SK-N-SH treated with all-trans-retinoic acid at 6 μM for 48 hours (cell line): ENCODE measurements around the gene DGCR2.

Experiments used
- ARNTL ChIP-seq: fragments of 450-650 bp; formaldehyde crosslinking; IDR thresholded peaks from 2 replicates; pipeline ENCODE4 v1.5.0; 2020; ENCODE audit warnings: low read depth, mild to moderate bottlenecking, moderate library complexity, borderline replicate concordance
- BACH2 ChIP-seq: fragments of 250-450 bp; sonication (Bioruptor Pico); IDR thresholded peaks from 2 replicates; pipeline ENCODE4 v1.9.0; 2021; ENCODE audit warnings: mild to moderate bottlenecking, borderline replicate concordance
- GLIS3 ChIP-seq: fragments of 250-450 bp; sonication (Bioruptor Pico); IDR thresholded peaks from 2 replicates; pipeline ENCODE4 v1.5.0; 2020; ENCODE audit warnings: mild to moderate bottlenecking, moderate library complexity
- OSR1 ChIP-seq: fragments of 250-450 bp; sonication (Bioruptor Pico); IDR thresholded peaks from 2 replicates; pipeline ENCODE4 v1.8.0; 2022; ENCODE audit warnings: moderate library complexity, mild to moderate bottlenecking, inconsistent platforms
- RARB ChIP-seq: fragments of 250-450 bp; sonication (Bioruptor Pico); IDR thresholded peaks from 2 replicates; pipeline ENCODE4 v1.8.0; 2021; ENCODE audit warnings: mild to moderate bottlenecking, moderate library complexity
- TOX ChIP-seq: fragments of 250-450 bp; sonication (Bioruptor Pico); IDR thresholded peaks from 2 replicates; pipeline ENCODE4 v1.8.0; 2021; ENCODE audit warnings: mild to moderate bottlenecking, moderate library complexity, borderline replicate concordance
- ZFP30 ChIP-seq: fragments of 450-650 bp; formaldehyde crosslinking; IDR thresholded peaks from 2 replicates; pipeline ENCODE4 v1.5.0; 2022; ENCODE audit warnings: mild to moderate bottlenecking, moderate library complexity
- ZNF565 ChIP-seq: fragments of 450-650 bp; formaldehyde crosslinking; conservative IDR thresholded peaks from 2 replicates; pipeline ENCODE4 v1.5.0; 2020; ENCODE audit warnings: low read depth, mild to moderate bottlenecking, moderate library complexity
- ZNF8 ChIP-seq: fragments of 450-650 bp; formaldehyde crosslinking; IDR thresholded peaks from 2 replicates; pipeline ENCODE4 v1.5.0; 2020; ENCODE audit warnings: mild to moderate bottlenecking, moderate library complexity
- TF ChIP-seq, protein P1 (sequence below): fragments of 250-450 bp; sonication (Bioruptor Pico); IDR thresholded peaks from 2 replicates; pipeline ENCODE4 v1.8.0; 2020; ENCODE audit warnings: mild to moderate bottlenecking, moderate library complexity, borderline replicate concordance
- TF ChIP-seq, protein P2 (sequence below): fragments of 250-450 bp; sonication (Bioruptor Pico); IDR thresholded peaks from 2 replicates; pipeline ENCODE4 v1.5.1; 2020; ENCODE audit warnings: low read depth, mild to moderate bottlenecking, moderate library complexity
- TF ChIP-seq, protein P3 (sequence below): fragments of 250-450 bp; sonication (Bioruptor Pico); IDR thresholded peaks from 2 replicates; pipeline ENCODE4 v1.8.0; 2021; ENCODE audit warnings: low read depth, mild to moderate bottlenecking, moderate library complexity, borderline replicate concordance
- TF ChIP-seq, protein P4 (sequence below): fragments of 250-450 bp; sonication (Bioruptor Pico); IDR thresholded peaks from 2 replicates; pipeline ENCODE4 v1.5.1; 2021; ENCODE audit warnings: mild to moderate bottlenecking, moderate library complexity

DNA sequence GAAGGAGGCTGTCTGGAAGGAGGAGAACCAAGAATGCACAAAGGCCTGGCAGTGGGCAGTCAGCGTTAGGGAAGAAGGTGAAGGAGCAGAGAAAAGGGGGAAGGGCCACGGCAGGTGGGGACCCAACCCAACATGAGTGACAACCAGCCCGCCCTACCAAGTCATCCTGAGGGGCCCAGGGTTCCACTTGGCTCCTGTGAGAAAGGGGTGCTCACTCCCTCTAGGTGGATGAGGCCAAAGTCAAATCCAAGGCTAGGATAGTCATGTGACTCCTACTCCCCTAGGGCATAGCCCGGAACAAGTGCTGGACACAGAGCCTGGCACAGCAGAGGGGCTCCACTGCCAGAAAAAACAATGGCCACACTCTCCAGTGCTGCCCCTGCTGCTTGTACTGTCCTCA lies 2.2 kb upstream of the DGCR2 start:
- TF ChIP-seq BACH2 (no peak), TOX (CRISPR knock-in tag) (no peak), ZNF8 (CRISPR knock-in tag) (no peak), RARB (no peak), ARNTL (CRISPR knock-in tag) (no peak), ZNF565 (CRISPR knock-in tag) (no peak), ZFP30 (CRISPR knock-in tag) (no peak), OSR1 (CRISPR knock-in tag) (no peak), GLIS3 (CRISPR knock-in tag) (no peak)
- TF ChIP-seq, protein P1, sequence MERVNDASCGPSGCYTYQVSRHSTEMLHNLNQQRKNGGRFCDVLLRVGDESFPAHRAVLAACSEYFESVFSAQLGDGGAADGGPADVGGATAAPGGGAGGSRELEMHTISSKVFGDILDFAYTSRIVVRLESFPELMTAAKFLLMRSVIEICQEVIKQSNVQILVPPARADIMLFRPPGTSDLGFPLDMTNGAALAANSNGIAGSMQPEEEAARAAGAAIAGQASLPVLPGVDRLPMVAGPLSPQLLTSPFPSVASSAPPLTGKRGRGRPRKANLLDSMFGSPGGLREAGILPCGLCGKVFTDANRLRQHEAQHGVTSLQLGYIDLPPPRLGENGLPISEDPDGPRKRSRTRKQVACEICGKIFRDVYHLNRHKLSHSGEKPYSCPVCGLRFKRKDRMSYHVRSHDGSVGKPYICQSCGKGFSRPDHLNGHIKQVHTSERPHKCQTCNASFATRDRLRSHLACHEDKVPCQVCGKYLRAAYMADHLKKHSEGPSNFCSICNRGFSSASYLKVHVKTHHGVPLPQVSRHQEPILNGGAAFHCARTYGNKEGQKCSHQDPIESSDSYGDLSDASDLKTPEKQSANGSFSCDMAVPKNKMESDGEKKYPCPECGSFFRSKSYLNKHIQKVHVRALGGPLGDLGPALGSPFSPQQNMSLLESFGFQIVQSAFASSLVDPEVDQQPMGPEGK, result no peak
- TF ChIP-seq, protein P2, sequence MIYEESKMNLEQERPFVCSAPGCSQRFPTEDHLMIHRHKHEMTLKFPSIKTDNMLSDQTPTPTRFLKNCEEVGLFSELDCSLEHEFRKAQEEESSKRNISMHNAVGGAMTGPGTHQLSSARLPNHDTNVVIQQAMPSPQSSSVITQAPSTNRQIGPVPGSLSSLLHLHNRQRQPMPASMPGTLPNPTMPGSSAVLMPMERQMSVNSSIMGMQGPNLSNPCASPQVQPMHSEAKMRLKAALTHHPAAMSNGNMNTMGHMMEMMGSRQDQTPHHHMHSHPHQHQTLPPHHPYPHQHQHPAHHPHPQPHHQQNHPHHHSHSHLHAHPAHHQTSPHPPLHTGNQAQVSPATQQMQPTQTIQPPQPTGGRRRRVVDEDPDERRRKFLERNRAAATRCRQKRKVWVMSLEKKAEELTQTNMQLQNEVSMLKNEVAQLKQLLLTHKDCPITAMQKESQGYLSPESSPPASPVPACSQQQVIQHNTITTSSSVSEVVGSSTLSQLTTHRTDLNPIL (CRISPR knock-in tag), result no peak
- TF ChIP-seq, protein P3, sequence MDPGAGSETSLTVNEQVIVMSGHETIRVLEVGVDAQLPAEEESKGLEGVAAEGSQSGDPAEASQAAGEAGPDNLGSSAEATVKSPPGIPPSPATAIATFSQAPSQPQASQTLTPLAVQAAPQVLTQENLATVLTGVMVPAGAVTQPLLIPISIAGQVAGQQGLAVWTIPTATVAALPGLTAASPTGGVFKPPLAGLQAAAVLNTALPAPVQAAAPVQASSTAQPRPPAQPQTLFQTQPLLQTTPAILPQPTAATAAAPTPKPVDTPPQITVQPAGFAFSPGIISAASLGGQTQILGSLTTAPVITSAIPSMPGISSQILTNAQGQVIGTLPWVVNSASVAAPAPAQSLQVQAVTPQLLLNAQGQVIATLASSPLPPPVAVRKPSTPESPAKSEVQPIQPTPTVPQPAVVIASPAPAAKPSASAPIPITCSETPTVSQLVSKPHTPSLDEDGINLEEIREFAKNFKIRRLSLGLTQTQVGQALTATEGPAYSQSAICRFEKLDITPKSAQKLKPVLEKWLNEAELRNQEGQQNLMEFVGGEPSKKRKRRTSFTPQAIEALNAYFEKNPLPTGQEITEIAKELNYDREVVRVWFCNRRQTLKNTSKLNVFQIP (CRISPR knock-in tag), result no peak
- TF ChIP-seq, protein P4, sequence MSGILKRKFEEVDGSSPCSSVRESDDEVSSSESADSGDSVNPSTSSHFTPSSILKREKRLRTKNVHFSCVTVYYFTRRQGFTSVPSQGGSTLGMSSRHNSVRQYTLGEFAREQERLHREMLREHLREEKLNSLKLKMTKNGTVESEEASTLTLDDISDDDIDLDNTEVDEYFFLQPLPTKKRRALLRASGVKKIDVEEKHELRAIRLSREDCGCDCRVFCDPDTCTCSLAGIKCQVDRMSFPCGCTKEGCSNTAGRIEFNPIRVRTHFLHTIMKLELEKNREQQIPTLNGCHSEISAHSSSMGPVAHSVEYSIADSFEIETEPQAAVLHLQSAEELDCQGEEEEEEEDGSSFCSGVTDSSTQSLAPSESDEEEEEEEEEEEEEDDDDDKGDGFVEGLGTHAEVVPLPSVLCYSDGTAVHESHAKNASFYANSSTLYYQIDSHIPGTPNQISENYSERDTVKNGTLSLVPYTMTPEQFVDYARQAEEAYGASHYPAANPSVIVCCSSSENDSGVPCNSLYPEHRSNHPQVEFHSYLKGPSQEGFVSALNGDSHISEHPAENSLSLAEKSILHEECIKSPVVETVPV (CRISPR knock-in tag), result no peak
